ENCODE measurements around the gene LAX1. TPM values are rescaled to one million over a fixed set of nuclear protein-coding genes. Genes with fewer than 3 reads are reported as not detected.
A peak's percentile ranks its signal among the peaks of the same experiment; 100 is the strongest.

LAX1 gene
- total RNA-seq, 4 donors from 2014 or later: 0.17 to 0.79 (median 0.48) TPM

GRCh38 chr1:203794764-203795440 lies 29.9 kb downstream of the LAX1 start:
- WGBS, 2 donors: 68 to 69% methylated on average over 19 of the region's 19 CpGs
- TF ChIP-seq POLR2A (IDR thresholded peaks at IDR 0.05) (no peak), CTCF (IDR thresholded peaks at IDR 0.05) (no peak)
- DNase-seq (ENCODE audit: low spot score in 2 of 2): peak in 1 of 2 donors; percentile 69
- no peak overlapping the region for H3K4me3 ChIP-seq (ENCODE audit: low read depth, poor library complexity, severe bottlenecking)
- intact Hi-C loops (cut with DNase I; ENCODE audit: low total_unique reads): no loop called here

- 0 to 1% methylated on average over 42 to 56 of the region's 59 CpGs for WGBS, 2 donors
- TF ChIP-seq CTCF (IDR thresholded peaks at IDR 0.05) (no peak), POLR2A (IDR thresholded peaks at IDR 0.05) (peak in 1 of 2 donors; percentile 53)
- peak; percentile 99 to 100 for DNase-seq (ENCODE audit: low spot score in 2 of 2)
- peak within 1 kb of the TSS; percentile 72 for H3K4me3 ChIP-seq (ENCODE audit: low read depth, poor library complexity, severe bottlenecking)
- intact Hi-C loops (cut with DNase I; ENCODE audit: low total_unique reads): no loop called here
Observed at GRCh38 chr1:203795441-203796235, 30.7 kb downstream of the LAX1 start, which contains the start of the genes ZBED6 and ZC3H11A. Gene ZBED6 (plus strand): TSS chr1:203795623. CDS start chr1:203797523, 1,900 bp downstream. Gene ZC3H11A (plus strand): TSS chr1:203795623. CDS start chr1:203817071, 21,448 bp downstream.

GRCh38 chr1:203796236-203796605 lies 31.2 kb downstream of the LAX1 start:
- peak overlapping the region; percentile 72 for H3K4me3 ChIP-seq (ENCODE audit: low read depth, poor library complexity, severe bottlenecking)
- intact Hi-C loops (cut with DNase I; ENCODE audit: low total_unique reads): no loop called here
- TF ChIP-seq POLR2A (IDR thresholded peaks at IDR 0.05) (no peak), CTCF (IDR thresholded peaks at IDR 0.05) (no peak)
- DNase-seq (ENCODE audit: low spot score in 2 of 2): peak in 1 of 2 donors; percentile 21
- WGBS, 2 donors: 0 to 1% methylated on average over 12 of the region's 12 CpGs

GRCh38 chr1:203797216-203797615 lies 32.2 kb downstream of the LAX1 start:
- H3K4me3 ChIP-seq (ENCODE audit: low read depth, poor library complexity, severe bottlenecking): no peak overlapping the region
- no peak for TF ChIP-seq POLR2A (IDR thresholded peaks at IDR 0.05)
- TF ChIP-seq CTCF (IDR thresholded peaks at IDR 0.05): no peak
- DNase-seq (ENCODE audit: low spot score in 2 of 2): no peak
- intact Hi-C loops (cut with DNase I; ENCODE audit: low total_unique reads): no loop called here
- WGBS, 2 donors: 38 to 48% methylated on average over 2 of the region's 2 CpGs

GRCh38 chr1:203797948-203798655 lies 33.1 kb downstream of the LAX1 start:
- intact Hi-C loops (cut with DNase I; ENCODE audit: low total_unique reads): no loop called here
- peak in 1 of 2 donors; percentile 42 for DNase-seq (ENCODE audit: low spot score in 2 of 2)
- TF ChIP-seq CTCF (IDR thresholded peaks at IDR 0.05) (no peak), POLR2A (IDR thresholded peaks at IDR 0.05) (no peak)
- H3K4me3 ChIP-seq (ENCODE audit: low read depth, poor library complexity, severe bottlenecking): no peak overlapping the region
- WGBS, 2 donors: 51 to 56% methylated on average over 6 of the region's 6 CpGs
